Left lung (tissue), 10 donors: ENCODE measurements around the gene RPL31. TPM values are rescaled to one million over a fixed set of nuclear protein-coding genes. Genes with fewer than 3 reads are reported as not detected.
"Not testable (repeated sequence)": the region's sequence is repeated elsewhere in the genome, so short reads cannot be mapped to it uniquely, and the experiment has no call there.

Source experiments
- ATAC-seq: fragments of 200-7000 bp; cut with Tn5 transposase; one replicate; pipeline ENCODE4 v1.9.1; 2020; ENCODE audit warnings: moderate library complexity
- DNase-seq, 4 donors: peaks; one replicate each; pipeline ENCODE4 v3.0.0-alpha.2; 2013 to 2020
- H3K27ac ChIP-seq, 2 donors: fragments of 200-600 bp; sonication (generic) in 1 of 2; one replicate each; pipeline versions ENCODE4 v1.5.0 to v1.8.0; 2020 to 2021
- H3K27me3 ChIP-seq, 2 donors: fragments of 200-600 bp; sonication (generic) in 1 of 2; one replicate each; pipeline versions ENCODE4 v1.5.0 to v1.8.0; 2020 to 2021
- H3K36me3 ChIP-seq, 2 donors: fragments of 200-600 bp; sonication (generic) in 1 of 2; one replicate each; pipeline versions ENCODE4 v1.5.0 to v1.8.0; 2020 to 2021
- H3K4me1 ChIP-seq, 2 donors: fragments of 200-600 bp; one replicate each; pipeline ENCODE4 v1.8.0; 2021
- H3K4me3 ChIP-seq, 2 donors: fragments of 200-600 bp; sonication (generic) in 1 of 2; one replicate each; pipeline versions ENCODE4 v1.5.0 to v1.8.0; 2020 to 2021; ENCODE audit warnings: mild to moderate bottlenecking in 1 of 2
- H3K9me3 ChIP-seq, 2 donors: fragments of 200-600 bp; sonication (generic) in 1 of 2; one replicate each; pipeline versions ENCODE4 v1.5.0 to v1.8.0; 2020 to 2021
- CTCF ChIP-seq, 2 donors: fragments of 200-600 bp; sonication (generic) in 1 of 2; IDR thresholded peaks; one replicate each; pipeline versions ENCODE4 v1.5.0 to v1.8.0; 2021; ENCODE audit warnings: antibody characterized with exemption in 2 of 2
- intact Hi-C, 2 donors: fragments of 100-400 bp; cut with DNase I; formaldehyde crosslinking; loops; one replicate each; pipeline versions ENCODE4 v1.11.2 to v1.14.2; 2022
- polyA plus RNA-seq, 6 donors: library from polyadenylated mRNA; unstranded; fragments of 120-200 nt; gene quantifications; one replicate each; pipeline ENCODE4 v1.2.1, GENCODE V29; 2013; ENCODE audit not compliant: insufficient read length in 6 of 6
- total RNA-seq, 2 donors: library from RNA; stranded (reverse); fragmentation: NEBNext Ultra II Directional; extraction: Animal tissue kit (Norgen Biotek cat#: 25700); gene quantifications; one replicate each; pipeline ENCODE4 v1.2.1, GENCODE V29; 2021
- donor health status: DM: no; HTN: yes; CAD: no.
- donor health status: DM: no; HTN: no; CAD: no.

Gene RPL31
- total and polyA plus RNA-seq, 8 donors: 865 to 3,696 (median 3,172) TPM

DNA sequence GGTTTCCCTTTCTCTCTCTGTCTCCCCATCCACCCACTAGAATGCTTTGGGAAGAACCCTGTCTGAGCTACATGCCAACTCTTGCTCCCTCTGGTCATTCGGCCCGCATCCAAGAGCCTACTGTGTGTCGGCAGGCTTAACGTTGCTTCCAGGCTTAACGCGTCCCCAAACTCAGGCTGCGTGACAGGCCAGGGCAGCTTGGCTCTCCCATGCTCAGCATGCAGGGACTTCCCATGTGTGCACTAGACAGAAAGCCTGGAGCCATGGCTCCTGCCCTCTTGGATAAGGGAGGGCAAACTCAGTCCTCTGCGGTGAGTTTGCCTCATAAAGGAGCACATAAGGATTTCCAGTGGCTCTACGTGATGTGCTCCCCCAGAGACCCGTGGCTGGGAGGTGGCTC lies 43.2 kb downstream of the RPL31 start:
- no peak overlapping the region for H3K4me3 ChIP-seq
- DNase-seq (no peak), ATAC-seq (no peak)
- no peak overlapping the region for H3K27ac ChIP-seq
- peaks cover 4 to 34% of the 10 kb centered on the region in 2 donors for H3K4me1 ChIP-seq
- H3K27me3 ChIP-seq: no peaks in the 10 kb centered on the region
- TF ChIP-seq CTCF (IDR thresholded peaks at IDR 0.05): no peak
- intact Hi-C loops: no loop called here
- no peaks in the 10 kb centered on the region for H3K9me3 ChIP-seq
- H3K36me3 ChIP-seq: peaks cover 0 to 44% of the 10 kb centered on the region in 2 donors

GRCh38 chr2:101047075-101047766 lies 45.1 kb downstream of the RPL31 start:
- TF ChIP-seq CTCF (IDR thresholded peaks at IDR 0.05): no peak
- ATAC-seq (peak; percentile 67), DNase-seq (no peak)
- H3K27ac ChIP-seq: no peak overlapping the region
- intact Hi-C loops: no loop called here
- no peaks in the 10 kb centered on the region for H3K27me3 ChIP-seq
- H3K9me3 ChIP-seq: no peaks in the 10 kb centered on the region
- peaks cover 4 to 17% of the 10 kb centered on the region in 2 donors for H3K4me1 ChIP-seq
- no peak overlapping the region for H3K4me3 ChIP-seq
- peaks cover 0 to 55% of the 10 kb centered on the region in 2 donors for H3K36me3 ChIP-seq

DNA sequence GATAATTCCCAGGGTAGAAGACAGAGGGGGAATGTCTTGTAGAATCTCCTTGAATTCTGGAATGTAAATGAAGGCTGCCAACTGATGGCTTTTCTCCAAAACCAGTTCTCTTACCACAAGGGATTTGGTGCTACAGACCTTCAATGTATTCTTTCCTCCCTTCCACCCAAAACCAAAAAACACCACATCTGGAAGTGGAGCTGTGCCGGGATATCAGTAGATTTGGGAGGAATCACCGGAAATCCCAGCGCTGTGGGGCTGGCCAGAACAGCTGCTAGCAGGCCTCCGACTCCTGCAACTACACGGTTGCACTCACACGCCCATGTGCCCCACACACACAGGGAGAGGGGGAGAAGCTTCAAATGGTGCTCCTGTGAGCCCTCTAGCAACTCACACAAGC lies 45.7 kb downstream of the RPL31 start:
- ATAC-seq: no peak
- Histone ChIP-seq H3K27ac (no peak overlapping the region), H3K36me3 (peaks cover 0 to 55% of the 10 kb centered on the region in 2 donors), H3K27me3 (no peaks in the 10 kb centered on the region), H3K4me3 (no peak overlapping the region), H3K9me3 (no peaks in the 10 kb centered on the region), H3K4me1 (peaks cover 4 to 12% of the 10 kb centered on the region in 2 donors)
- DNase-seq: peak in 1 of 4 donors; percentile 14
- intact Hi-C loops: no loop called here
- TF ChIP-seq CTCF (IDR thresholded peaks at IDR 0.05): no peak

DNA sequence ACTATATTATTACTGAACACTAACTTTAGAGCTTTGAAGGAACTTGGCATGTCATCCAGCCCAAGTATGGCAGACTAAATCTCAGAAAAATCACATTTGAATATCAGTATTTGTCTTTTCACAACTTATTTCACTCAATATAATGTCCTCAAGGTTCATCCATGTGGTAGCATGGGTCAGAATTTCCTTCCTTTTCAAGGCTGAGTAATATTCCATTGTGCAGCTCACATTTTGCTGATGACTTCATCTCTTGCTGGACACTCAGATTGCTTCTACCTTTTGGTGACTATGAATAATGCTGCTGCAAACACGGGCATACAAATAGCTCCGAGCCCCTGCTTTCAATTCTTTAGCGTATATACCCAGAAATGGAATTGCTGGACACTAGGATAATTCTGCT lies 46.7 kb downstream of the RPL31 start:
- Histone ChIP-seq H3K4me3 (no peak overlapping the region), H3K36me3 (peaks cover 0 to 60% of the 10 kb centered on the region in 2 donors), H3K4me1 (peaks cover 4 to 9% of the 10 kb centered on the region in 2 donors), H3K9me3 (no peaks in the 10 kb centered on the region), H3K27me3 (no peaks in the 10 kb centered on the region), H3K27ac (no peak overlapping the region)
- intact Hi-C loops: no loop called here
- no peak for TF ChIP-seq CTCF (IDR thresholded peaks at IDR 0.05)
- DNase-seq: no peak
- no peak for ATAC-seq

DNA sequence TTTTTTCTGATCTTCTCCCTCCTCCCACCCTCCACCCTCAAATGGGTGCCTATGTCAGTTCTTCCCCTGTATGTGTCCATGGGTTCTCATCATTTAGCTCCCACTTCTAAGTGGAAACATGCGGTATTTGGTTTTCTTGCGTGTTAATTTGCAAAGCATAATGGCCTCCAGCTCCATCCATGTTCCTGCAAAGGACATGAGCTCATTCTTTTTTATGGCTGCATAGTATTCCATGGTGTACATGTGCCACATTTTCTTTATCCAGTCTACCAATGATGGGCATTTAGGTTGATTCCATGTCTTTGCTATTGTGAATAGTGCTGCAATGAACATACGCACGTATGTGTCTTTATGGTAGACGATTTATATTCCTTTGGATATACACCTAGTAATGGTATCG lies 48.8 kb downstream of the RPL31 start:
- DNase-seq, intact Hi-C loops, H3K4me1 ChIP-seq, H3K27me3 ChIP-seq, ATAC-seq, H3K9me3 ChIP-seq, H3K4me3 ChIP-seq: not testable (repeated sequence)
- Histone ChIP-seq H3K36me3 (peaks cover 0 to 60% of the 10 kb centered on the region in 2 donors), H3K27ac (peak overlapping the region in 1 of 2 donors; percentile 62)

- Histone ChIP-seq H3K9me3 (no peaks in the 10 kb centered on the region), H3K4me3 (no peak overlapping the region), H3K27me3 (no peaks in the 10 kb centered on the region), H3K36me3 (peaks cover 0 to 54% of the 10 kb centered on the region in 2 donors), H3K4me1 (peaks cover 4% of the 10 kb centered on the region in 2 donors), H3K27ac (peak overlapping the region in 1 of 2 donors; percentile 62)
- intact Hi-C loops: no loop called here
- DNase-seq (no peak), ATAC-seq (no peak)
- TF ChIP-seq CTCF (IDR thresholded peaks at IDR 0.05): no peak
Measured at GRCh38 chr2:101052147-101052546, 50.1 kb downstream of the RPL31 start.
